CD4-positive, alpha-beta T cell (primary cell): ENCODE data around the gene CACNA2D1. TPM values are rescaled to one million over a fixed set of nuclear protein-coding genes. Genes with fewer than 3 reads are reported as not detected.

Source experiments
- ATAC-seq: fragments of 200-7000 bp; cut with Tn5 transposase; one replicate; pipeline ENCODE4 v1.10.0; 2022; ENCODE audit warnings: mild to moderate bottlenecking; ENCODE audit not compliant: poor library complexity
- CTCF ChIA-PET: fragments of 350-600 bp; sonication (Branson Sonifier 250); formaldehyde crosslinking; loops from one replicate; lab custom pipeline; 2021; ENCODE audit warnings: antibody characterized with exemption, inconsistent platforms; lab: Charles Lee
- POLR2A ChIA-PET: fragments of 350-600 bp; sonication (Branson Sonifier 250); formaldehyde crosslinking; loops from one replicate; lab custom pipeline; 2021; ENCODE audit warnings: antibody characterized with exemption, inconsistent platforms; lab: Charles Lee
- DNase-seq, 14 experiments: peaks; one replicate each; pipeline ENCODE4 v3.0.0-alpha.2; 2013 to 2020; ENCODE audit warnings: mixed read lengths in 2 of 14
- H3K27ac ChIP-seq, 2 donors: one replicate each; pipeline versions ENCODE4 v1.5.1 to v1.7.0; 2013; ENCODE audit warnings: low read length in 2 of 2, low read depth in 1 of 2, mild to moderate bottlenecking in 1 of 2
- H3K27me3 ChIP-seq, 2 experiments: 1 replicate in 1 of 2; 2 replicates in 1 of 2; pipeline versions ENCODE4 v1.6.1 to v1.7.0; 2013; ENCODE audit warnings: low read length in 2 of 2, control low read depth in 1 of 2, mild to moderate bottlenecking in 1 of 2, moderate library complexity in 1 of 2; ENCODE audit not compliant: insufficient read depth in 2 of 2, control insufficient read depth in 1 of 2
- H3K36me3 ChIP-seq: one replicate; pipeline ENCODE4 v1.6.1; 2013; ENCODE audit warnings: low read length, control low read depth; ENCODE audit not compliant: insufficient read depth
- H3K4me1 ChIP-seq: one replicate; pipeline ENCODE4 v1.6.1; 2013; ENCODE audit warnings: low read length, control low read depth; ENCODE audit not compliant: insufficient read depth
- H3K4me3 ChIP-seq: one replicate; pipeline ENCODE4 v1.5.1; 2013; ENCODE audit warnings: mild to moderate bottlenecking, low read length, moderate library complexity
- H3K9me3 ChIP-seq, 2 experiments: 1 replicate in 1 of 2; 2 replicates in 1 of 2; pipeline versions ENCODE4 v1.6.1 to v1.7.0; 2013; ENCODE audit warnings: low read length in 2 of 2, mild to moderate bottlenecking in 2 of 2, control low read depth in 1 of 2, moderate library complexity in 1 of 2; ENCODE audit not compliant: control insufficient read depth in 1 of 2, insufficient read depth in 1 of 2
- H3K27ac Mint-ChIP-seq: one replicate; pipeline ENCODE4 v1.8.0; 2020; ENCODE audit warnings: mixed read lengths
- H3K27me3 Mint-ChIP-seq: one replicate; pipeline ENCODE4 v1.8.0; 2021; ENCODE audit warnings: mixed read lengths
- H3K36me3 Mint-ChIP-seq: one replicate; pipeline ENCODE4 v1.8.0; 2021; ENCODE audit warnings: low read depth, mixed read lengths
- H3K4me1 Mint-ChIP-seq: one replicate; pipeline ENCODE4 v1.8.0; 2021; ENCODE audit warnings: low read depth, mixed read lengths
- H3K4me3 Mint-ChIP-seq: one replicate; pipeline ENCODE4 v1.8.0; 2020; ENCODE audit warnings: mild to moderate bottlenecking, mixed read lengths
- H3K9me3 Mint-ChIP-seq: one replicate; pipeline ENCODE4 v1.8.0; 2020; ENCODE audit warnings: mixed read lengths
- intact Hi-C, 2 experiments: fragments of 100-400 bp; cut with DNase I in 1 of 2; cut with micrococcal nuclease in 1 of 2; formaldehyde crosslinking; loops; one replicate each; pipeline versions ENCODE4 v1.15.1 to v1.9.0; 2023 to 2025; cut with DNase I, micrococcal nuclease
- total RNA-seq, 174 experiments: library from RNA in 2 of 174; stranded (reverse) in 2 of 174; gene quantifications; one replicate each; pipeline ENCODE4 v1.2.3 and lab custom pipeline; 2021 to 2026
- TF ChIP-seq, protein P1 (sequence below): fragments of 200-600 bp; IDR thresholded peaks from one replicate; pipeline ENCODE4 v1.8.0; 2022; ENCODE audit warnings: antibody characterized with exemption, mild to moderate bottlenecking

The CACNA2D1 gene
- total RNA-seq, 2 experiments from 2014 or later, result not detected

DNA sequence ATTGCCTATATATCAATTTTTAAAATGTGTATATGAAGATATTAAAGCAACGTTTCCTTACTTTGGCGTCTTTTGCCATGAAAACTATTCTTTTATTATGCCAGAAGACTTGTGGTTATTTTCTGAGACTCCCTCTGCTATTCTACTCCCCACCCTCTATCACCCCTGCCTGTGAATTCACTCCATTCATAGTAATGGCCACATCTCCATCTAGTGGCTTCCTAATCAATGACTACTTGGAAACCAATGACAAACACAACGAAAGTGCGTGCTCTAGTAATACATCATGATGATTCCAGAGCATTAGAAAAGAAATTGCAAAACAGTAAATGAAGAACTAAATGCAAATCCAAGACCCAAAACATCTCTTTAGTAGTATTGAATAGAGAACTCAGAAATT lies 487.1 kb downstream of the CACNA2D1 start:
- Mint-ChIP-seq H3K9me3 (no peaks in the 10 kb centered on the region), H3K4me1 (no peaks in the 10 kb centered on the region), H3K27me3 (no peaks in the 10 kb centered on the region), H3K36me3 (no peaks in the 10 kb centered on the region), H3K27ac (no peak overlapping the region), H3K4me3 (no peak overlapping the region)
- Histone ChIP-seq H3K4me1 (no peaks in the 10 kb centered on the region), H3K4me3 (no peak overlapping the region), H3K9me3 (peaks cover 0 to 3% of the 10 kb centered on the region in 2 experiments), H3K36me3 (no peaks in the 10 kb centered on the region), H3K27me3 (no peaks in the 10 kb centered on the region), H3K27ac (no peak overlapping the region)
- ChIA-PET CTCF (no interaction called here), POLR2A (no interaction called here)
- TF ChIP-seq, protein P1, sequence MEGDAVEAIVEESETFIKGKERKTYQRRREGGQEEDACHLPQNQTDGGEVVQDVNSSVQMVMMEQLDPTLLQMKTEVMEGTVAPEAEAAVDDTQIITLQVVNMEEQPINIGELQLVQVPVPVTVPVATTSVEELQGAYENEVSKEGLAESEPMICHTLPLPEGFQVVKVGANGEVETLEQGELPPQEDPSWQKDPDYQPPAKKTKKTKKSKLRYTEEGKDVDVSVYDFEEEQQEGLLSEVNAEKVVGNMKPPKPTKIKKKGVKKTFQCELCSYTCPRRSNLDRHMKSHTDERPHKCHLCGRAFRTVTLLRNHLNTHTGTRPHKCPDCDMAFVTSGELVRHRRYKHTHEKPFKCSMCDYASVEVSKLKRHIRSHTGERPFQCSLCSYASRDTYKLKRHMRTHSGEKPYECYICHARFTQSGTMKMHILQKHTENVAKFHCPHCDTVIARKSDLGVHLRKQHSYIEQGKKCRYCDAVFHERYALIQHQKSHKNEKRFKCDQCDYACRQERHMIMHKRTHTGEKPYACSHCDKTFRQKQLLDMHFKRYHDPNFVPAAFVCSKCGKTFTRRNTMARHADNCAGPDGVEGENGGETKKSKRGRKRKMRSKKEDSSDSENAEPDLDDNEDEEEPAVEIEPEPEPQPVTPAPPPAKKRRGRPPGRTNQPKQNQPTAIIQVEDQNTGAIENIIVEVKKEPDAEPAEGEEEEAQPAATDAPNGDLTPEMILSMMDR, result no peak
- no peak for ATAC-seq
- intact Hi-C loops, result no loop called here
- peak in 3 of 14 experiments; percentile 3 to 10 (median 4) for DNase-seq

GRCh38 chr7:81949306-81949705 lies 494.3 kb downstream of the CACNA2D1 start:
- Mint-ChIP-seq H3K27me3 (no peaks in the 10 kb centered on the region), H3K4me3 (no peak overlapping the region), H3K4me1 (no peaks in the 10 kb centered on the region), H3K9me3 (no peaks in the 10 kb centered on the region), H3K27ac (no peak overlapping the region), H3K36me3 (no peaks in the 10 kb centered on the region)
- Histone ChIP-seq H3K27ac (no peak overlapping the region), H3K4me1 (no peaks in the 10 kb centered on the region), H3K27me3 (no peaks in the 10 kb centered on the region), H3K9me3 (no peaks in the 10 kb centered on the region), H3K36me3 (no peaks in the 10 kb centered on the region), H3K4me3 (no peak overlapping the region)
- ATAC-seq (no peak), DNase-seq (no peak)
- POLR2A ChIA-PET, result no interaction called here
- TF ChIP-seq, protein P1, result no peak
- intact Hi-C loops, result no loop called here
- CTCF ChIA-PET, result no interaction called here

GRCh38 chr7:81944058-81944457 lies 499.5 kb downstream of the CACNA2D1 start:
- Histone ChIP-seq H3K4me3 (no peak overlapping the region), H3K9me3 (no peaks in the 10 kb centered on the region), H3K27ac (no peak overlapping the region), H3K4me1 (no peaks in the 10 kb centered on the region), H3K27me3 (no peaks in the 10 kb centered on the region), H3K36me3 (no peaks in the 10 kb centered on the region)
- Mint-ChIP-seq H3K4me1 (no peaks in the 10 kb centered on the region), H3K9me3 (no peaks in the 10 kb centered on the region), H3K4me3 (no peak overlapping the region), H3K36me3 (no peaks in the 10 kb centered on the region), H3K27me3 (no peaks in the 10 kb centered on the region), H3K27ac (no peak overlapping the region)
- POLR2A ChIA-PET, result no interaction called here
- intact Hi-C loops, result no loop called here
- DNase-seq (no peak), ATAC-seq (no peak)
- TF ChIP-seq, protein P1, result no peak
- CTCF ChIA-PET, result no interaction called here
